Stimulated activated naive CD8-positive, alpha-beta T cell treated with anti-CD3 and anti-CD28 coated beads, Interleukin-15, Interleukin-2, amounts not matched to agents 100 ng/mL and 50 ng/mL, for 24 hours (primary cell): Measurements from ENCODE around the gene NBEA.
"Not testable (repeated sequence)": the region's sequence is repeated elsewhere in the genome, so short reads cannot be mapped to it uniquely, and the experiment has no call there.

ENCODE experiments used
- H3K27ac Mint-ChIP-seq: one replicate; pipeline ENCODE4 v1.8.0; 2021; ENCODE audit warnings: mild to moderate bottlenecking, mixed read lengths
- H3K27me3 Mint-ChIP-seq: one replicate; pipeline ENCODE4 v1.8.0; 2021; ENCODE audit warnings: mixed read lengths
- H3K36me3 Mint-ChIP-seq: one replicate; pipeline ENCODE4 v1.8.0; 2021; ENCODE audit warnings: low read depth, mixed read lengths
- H3K4me1 Mint-ChIP-seq: one replicate; pipeline ENCODE4 v1.8.0; 2021; ENCODE audit warnings: low read depth, mixed read lengths
- H3K4me3 Mint-ChIP-seq: one replicate; pipeline ENCODE4 v1.8.0; 2021; ENCODE audit warnings: mild to moderate bottlenecking, mixed read lengths
- H3K9me3 Mint-ChIP-seq: one replicate; pipeline ENCODE4 v1.8.0; 2021; ENCODE audit warnings: mixed read lengths

The NBEA gene

GRCh38 chr13:34988330-34988791, 46.3 kb downstream of the NBEA start:
- peaks cover 12% of the 10 kb centered on the region for H3K36me3 Mint-ChIP-seq

DNA sequence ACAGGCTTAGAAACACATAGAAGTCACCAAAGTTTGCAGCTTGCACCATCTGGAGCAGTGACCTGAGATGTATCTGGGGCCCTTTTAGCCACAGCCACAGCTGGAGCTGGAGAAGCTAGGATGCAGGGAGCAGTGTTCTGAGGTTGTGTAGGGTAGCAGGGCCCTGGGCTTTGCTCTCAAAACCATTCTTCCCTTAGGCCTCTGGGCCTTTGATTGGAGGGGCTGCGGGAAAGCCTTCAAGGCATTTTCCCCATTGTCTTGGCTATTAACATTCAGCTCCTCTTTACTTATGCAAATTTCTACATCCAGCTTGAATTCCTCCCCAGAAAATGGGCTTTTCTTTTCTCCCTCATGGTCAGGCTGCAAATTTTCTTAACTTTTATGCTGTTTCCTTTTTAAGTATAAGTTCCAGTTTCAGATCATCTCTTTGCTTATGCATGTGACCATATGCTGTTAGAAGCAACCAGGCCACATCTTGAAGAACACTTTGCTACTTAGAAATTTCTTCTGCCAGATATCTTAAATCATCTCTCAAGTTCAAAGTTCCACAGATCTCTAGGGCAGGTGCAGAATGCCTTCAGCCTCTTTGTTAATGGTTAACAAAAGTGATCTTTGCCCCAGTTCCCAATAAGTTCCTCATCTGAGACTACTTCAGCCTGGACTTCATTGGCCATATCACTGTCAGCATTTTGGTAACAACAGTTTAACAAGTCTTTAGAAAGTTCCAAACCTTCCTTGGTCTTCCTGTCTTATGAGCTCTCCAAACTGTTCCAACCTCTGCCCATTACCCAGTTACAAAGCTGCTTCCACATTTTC, 48.5 kb downstream of the NBEA start:
- Mint-ChIP-seq H3K36me3 (peaks cover 12% of the 10 kb centered on the region), H3K4me3 (no peak overlapping the region), H3K9me3 (peaks cover 22% of the 10 kb centered on the region), H3K4me1 (no peaks in the 10 kb centered on the region), H3K27ac (no peak overlapping the region), H3K27me3 (no peaks in the 10 kb centered on the region)

More at GRCh38 chr13:34988330-34988791, 46.3 kb downstream of the NBEA start:
- Mint-ChIP-seq H3K27me3 (no peaks in the 10 kb centered on the region), H3K4me3 (no peak overlapping the region), H3K9me3 (peaks cover 22% of the 10 kb centered on the region), H3K27ac (no peak overlapping the region), H3K4me1 (no peaks in the 10 kb centered on the region)

DNA sequence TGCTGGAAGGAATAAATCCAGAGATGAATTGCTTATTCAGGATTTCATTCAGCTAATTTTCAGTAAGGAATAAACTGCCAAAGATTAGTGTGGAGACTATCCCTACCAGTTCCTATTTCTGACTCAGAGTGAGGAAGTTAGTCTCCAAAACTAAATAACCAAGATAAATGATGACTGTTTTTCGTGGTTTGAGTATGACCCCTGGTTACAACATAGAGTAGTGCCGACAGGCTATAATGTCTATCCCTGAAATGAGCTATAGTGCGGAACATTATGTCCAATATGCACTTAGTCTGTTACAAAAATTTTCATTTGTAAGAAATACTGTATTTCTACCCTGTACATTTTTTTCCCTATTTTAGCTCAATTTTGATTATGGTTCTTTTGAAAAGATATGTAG, 51.4 kb downstream of the NBEA start:
- H3K9me3 Mint-ChIP-seq: peaks cover 22% of the 10 kb centered on the region

GRCh38 chr13:35003734-35004133, 61.7 kb downstream of the NBEA start:
- H3K36me3 Mint-ChIP-seq, H3K27me3 Mint-ChIP-seq, H3K4me3 Mint-ChIP-seq, H3K27ac Mint-ChIP-seq, H3K4me1 Mint-ChIP-seq: not testable (repeated sequence)
- peaks cover 15% of the 10 kb centered on the region for H3K9me3 Mint-ChIP-seq

More for the DNA sequence above, 51.4 kb downstream of the NBEA start:
- Mint-ChIP-seq H3K27ac (no peak overlapping the region), H3K4me1 (no peaks in the 10 kb centered on the region), H3K36me3 (peaks cover 18% of the 10 kb centered on the region), H3K4me3 (no peak overlapping the region), H3K27me3 (no peaks in the 10 kb centered on the region)

DNA sequence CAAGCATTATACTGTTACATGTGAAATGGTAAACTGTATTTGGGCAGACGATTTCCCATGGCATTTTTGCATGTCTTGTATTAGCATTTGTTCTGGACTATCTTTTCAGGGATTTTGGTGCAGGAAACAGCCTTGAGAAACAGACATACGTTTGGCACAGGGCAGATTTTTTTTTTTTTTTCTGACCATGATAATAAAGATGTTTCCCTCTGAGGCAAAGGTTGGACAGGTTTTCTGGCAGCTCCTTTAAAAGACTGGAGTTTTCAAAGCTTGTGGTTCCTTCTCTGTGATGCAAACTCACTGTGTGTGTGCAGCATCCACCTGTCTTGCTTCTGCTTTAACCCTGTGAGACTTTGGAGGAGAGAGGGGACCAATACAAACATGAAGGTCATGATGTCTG, 63.0 kb downstream of the NBEA start:
- no peak overlapping the region for H3K27ac Mint-ChIP-seq
- no peaks in the 10 kb centered on the region for H3K27me3 Mint-ChIP-seq

DNA sequence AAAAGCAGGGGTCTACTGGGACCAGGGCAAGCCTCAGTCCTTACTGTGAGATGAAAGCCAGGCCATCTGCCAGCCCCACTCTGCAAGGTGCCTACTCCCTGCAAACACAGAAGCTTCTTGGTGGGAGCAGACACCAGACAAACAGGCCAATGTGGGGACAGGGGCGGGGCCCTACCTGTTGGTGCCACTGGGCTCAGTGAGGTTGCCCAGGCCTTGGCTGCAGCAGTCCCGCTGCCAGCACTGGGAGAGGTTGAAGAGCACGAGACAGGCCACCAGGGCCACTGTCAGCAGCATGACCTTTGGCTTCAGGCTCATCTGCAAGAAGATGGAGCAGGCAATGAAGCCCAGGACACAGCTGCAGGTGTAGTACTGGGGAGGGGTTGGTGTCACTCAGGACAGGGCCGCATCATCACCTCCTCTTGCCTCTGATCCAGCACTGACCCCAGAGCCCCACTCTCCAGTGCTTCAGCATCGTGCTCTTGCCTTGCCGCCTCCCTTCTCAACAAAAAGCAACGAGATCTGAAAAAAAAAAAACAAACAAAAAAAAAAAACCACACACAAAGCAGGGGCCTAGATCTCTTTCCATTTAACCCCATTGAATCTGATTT, 72.6 kb downstream of the NBEA start:
- no peaks in the 10 kb centered on the region for H3K4me1 Mint-ChIP-seq
- H3K4me3 Mint-ChIP-seq: no peak overlapping the region
- H3K9me3 Mint-ChIP-seq: peaks cover 3% of the 10 kb centered on the region
- no peak overlapping the region for H3K27ac Mint-ChIP-seq
- no peaks in the 10 kb centered on the region for H3K27me3 Mint-ChIP-seq
- H3K36me3 Mint-ChIP-seq: no peaks in the 10 kb centered on the region

More for the DNA sequence above, 63.0 kb downstream of the NBEA start:
- Mint-ChIP-seq H3K9me3 (peaks cover 13% of the 10 kb centered on the region), H3K4me1 (no peaks in the 10 kb centered on the region), H3K4me3 (no peak overlapping the region), H3K36me3 (no peaks in the 10 kb centered on the region)

DNA sequence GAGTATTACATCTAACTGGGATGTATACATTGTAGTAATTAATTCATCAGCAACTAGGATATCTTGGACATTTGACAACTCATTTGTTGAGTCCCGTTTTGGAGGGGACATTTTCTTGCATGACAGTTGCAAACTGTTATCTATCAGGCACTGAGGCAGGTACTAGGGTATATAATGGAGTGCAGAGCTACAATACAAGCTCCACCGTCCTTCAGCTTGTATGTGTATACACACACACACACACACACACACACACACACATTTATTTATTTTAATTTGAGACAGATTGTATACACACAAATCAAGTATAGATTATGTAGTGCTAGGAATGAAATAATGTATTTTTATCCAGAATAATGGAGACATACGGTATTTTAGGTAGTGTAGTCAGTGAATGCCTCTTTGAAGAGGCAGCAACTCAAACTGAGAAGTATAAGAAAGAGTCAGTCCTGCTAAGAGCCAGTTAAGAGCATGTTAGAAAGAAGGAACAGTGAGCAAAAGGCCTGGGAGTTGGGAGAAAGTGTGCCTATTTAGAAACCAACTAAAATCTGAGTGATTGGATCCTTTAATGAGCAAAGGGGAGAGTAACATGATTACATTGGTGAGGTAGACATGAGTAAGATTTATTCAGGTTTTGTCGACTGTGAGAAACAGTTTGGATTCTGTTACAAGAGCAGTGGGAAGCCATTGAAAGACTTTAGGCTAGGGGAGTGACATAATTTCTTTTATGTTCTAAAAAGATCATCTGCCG, 74.5 kb downstream of the NBEA start:
- Mint-ChIP-seq H3K4me1 (no peaks in the 10 kb centered on the region), H3K27me3 (no peaks in the 10 kb centered on the region), H3K36me3 (peaks cover 4% of the 10 kb centered on the region)

GRCh38 chr13:35025314-35025713, 83.2 kb downstream of the NBEA start:
- Mint-ChIP-seq H3K27me3 (no peaks in the 10 kb centered on the region), H3K36me3 (peaks cover 7% of the 10 kb centered on the region), H3K4me3 (no peak overlapping the region), H3K4me1 (no peaks in the 10 kb centered on the region), H3K9me3 (peaks cover 23% of the 10 kb centered on the region), H3K27ac (no peak overlapping the region)

More for the DNA sequence above, 74.5 kb downstream of the NBEA start:
- Mint-ChIP-seq H3K27ac (no peak overlapping the region), H3K9me3 (peaks cover 1% of the 10 kb centered on the region), H3K4me3 (no peak overlapping the region)

DNA sequence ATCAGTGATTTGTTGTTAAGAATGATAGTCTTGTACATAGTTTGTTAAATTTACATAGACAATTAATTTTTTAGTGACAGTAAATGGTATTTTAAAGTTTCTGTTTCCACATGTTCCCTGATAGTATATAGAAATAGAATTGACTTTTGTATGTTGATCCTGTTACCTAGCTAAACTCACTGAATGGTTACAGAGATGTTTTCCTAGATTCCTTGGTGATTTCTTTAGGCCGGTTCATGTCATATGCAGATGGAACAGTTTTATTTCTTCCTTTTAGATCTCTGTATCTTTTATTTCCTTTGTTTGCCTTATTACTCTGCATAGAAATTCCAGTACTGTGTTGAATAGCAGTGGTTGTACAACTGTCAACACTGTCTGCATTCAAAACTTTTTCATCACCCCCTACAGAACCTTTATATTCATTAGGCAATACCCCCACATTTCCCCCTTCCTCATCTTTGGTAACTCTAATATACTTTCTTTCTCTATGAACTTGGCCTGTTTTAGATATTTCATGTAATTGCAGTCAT, 86.3 kb downstream of the NBEA start:
- H3K4me1 Mint-ChIP-seq: no peaks in the 10 kb centered on the region
- no peak overlapping the region for H3K4me3 Mint-ChIP-seq
- H3K27ac Mint-ChIP-seq: no peak overlapping the region
- H3K36me3 Mint-ChIP-seq: peaks cover 12% of the 10 kb centered on the region
- no peaks in the 10 kb centered on the region for H3K27me3 Mint-ChIP-seq
- peaks cover 23% of the 10 kb centered on the region for H3K9me3 Mint-ChIP-seq

- Mint-ChIP-seq H3K4me1 (no peaks in the 10 kb centered on the region), H3K9me3 (peaks cover 24% of the 10 kb centered on the region), H3K27me3 (no peaks in the 10 kb centered on the region), H3K4me3 (no peak overlapping the region), H3K27ac (no peak overlapping the region), H3K36me3 (peaks cover 1% of the 10 kb centered on the region)
Observed at GRCh38 chr13:35039012-35039411, 96.9 kb downstream of the NBEA start.

DNA sequence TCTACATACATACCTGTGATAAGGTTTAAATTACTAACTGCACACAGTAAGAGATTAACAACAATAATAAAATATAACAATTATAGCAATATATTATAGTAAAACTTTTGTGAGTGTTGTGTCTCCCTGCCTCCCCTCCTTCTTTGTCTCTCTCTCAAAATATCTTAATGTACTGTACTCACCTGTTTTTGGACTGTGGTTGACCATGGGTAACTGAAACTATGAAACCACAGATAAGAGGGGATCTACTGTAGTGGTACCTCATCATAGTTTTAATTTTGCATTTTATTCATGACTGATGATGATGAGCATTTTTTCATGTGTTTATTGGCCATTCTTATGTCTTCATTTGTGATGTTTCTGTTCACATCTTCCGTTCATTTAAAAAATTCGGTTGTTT, 104.5 kb downstream of the NBEA start:
- Mint-ChIP-seq H3K27me3 (no peaks in the 10 kb centered on the region), H3K4me3 (no peak overlapping the region), H3K9me3 (no peaks in the 10 kb centered on the region), H3K4me1 (no peaks in the 10 kb centered on the region), H3K36me3 (no peaks in the 10 kb centered on the region), H3K27ac (no peak overlapping the region)

DNA sequence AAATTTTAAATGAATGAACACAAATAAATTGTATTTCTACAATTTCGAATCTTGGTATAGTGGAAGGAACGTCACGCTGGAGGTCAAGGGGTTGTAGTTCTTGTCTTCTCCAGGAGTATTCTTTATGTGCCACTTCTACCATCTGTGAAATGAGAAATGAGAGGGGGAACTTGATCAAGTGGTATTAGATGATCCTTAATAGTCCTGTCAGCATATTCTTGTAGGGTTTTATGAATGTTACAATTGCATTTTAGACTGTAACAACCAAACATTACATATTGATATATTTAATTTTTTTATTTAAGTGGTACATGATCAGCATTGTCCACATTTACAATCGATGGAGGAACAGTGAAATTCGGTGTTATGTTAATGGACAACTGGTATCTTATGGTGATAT, 113.6 kb downstream of the NBEA start:
- Mint-ChIP-seq H3K9me3 (no peaks in the 10 kb centered on the region), H3K4me3 (no peak overlapping the region), H3K27ac (no peak overlapping the region), H3K4me1 (no peaks in the 10 kb centered on the region), H3K27me3 (no peaks in the 10 kb centered on the region), H3K36me3 (no peaks in the 10 kb centered on the region)

DNA sequence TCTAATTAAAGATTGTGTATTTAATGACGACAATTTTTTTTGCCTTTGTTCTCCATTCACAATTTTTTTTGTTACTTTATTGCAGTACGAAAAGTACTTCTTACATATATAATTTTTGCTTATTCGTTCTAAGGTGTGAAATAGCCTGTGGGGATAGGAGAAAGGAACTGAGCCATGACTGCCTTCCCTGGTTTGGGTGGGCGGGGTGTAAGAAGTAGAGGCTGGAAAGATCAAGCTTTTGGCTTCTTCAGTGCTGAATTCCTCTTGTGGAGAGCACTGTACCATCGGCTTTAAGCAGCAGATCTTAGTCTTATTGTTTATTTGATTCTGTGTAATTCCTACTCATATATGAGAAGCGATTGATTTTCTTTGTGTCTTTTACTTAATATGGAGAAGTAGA, 115.8 kb downstream of the NBEA start:
- Mint-ChIP-seq H3K4me3 (no peak overlapping the region), H3K27ac (no peak overlapping the region), H3K9me3 (no peaks in the 10 kb centered on the region), H3K4me1 (no peaks in the 10 kb centered on the region), H3K27me3 (no peaks in the 10 kb centered on the region), H3K36me3 (no peaks in the 10 kb centered on the region)

DNA sequence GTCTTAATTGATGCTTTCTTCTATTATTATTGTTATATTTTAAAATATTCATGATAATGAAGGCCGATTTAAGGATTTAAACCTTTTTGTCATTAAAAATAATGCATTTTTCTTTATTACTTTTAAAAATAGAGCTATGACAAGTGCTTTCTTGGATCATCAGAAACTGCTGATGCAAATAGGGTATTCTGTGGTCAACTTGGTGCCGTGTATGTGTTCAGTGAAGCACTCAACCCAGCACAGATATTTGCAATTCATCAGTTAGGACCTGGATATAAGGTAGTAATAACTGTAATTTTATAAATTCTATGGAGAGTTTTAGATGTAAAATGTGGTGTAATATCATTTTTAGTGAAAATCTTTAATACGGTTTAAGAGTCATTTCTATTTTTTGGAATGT, 116.5 kb downstream of the NBEA start:
- not testable (repeated sequence) for H3K4me1 Mint-ChIP-seq, H3K4me3 Mint-ChIP-seq, H3K27me3 Mint-ChIP-seq, H3K27ac Mint-ChIP-seq, H3K36me3 Mint-ChIP-seq, H3K9me3 Mint-ChIP-seq

DNA sequence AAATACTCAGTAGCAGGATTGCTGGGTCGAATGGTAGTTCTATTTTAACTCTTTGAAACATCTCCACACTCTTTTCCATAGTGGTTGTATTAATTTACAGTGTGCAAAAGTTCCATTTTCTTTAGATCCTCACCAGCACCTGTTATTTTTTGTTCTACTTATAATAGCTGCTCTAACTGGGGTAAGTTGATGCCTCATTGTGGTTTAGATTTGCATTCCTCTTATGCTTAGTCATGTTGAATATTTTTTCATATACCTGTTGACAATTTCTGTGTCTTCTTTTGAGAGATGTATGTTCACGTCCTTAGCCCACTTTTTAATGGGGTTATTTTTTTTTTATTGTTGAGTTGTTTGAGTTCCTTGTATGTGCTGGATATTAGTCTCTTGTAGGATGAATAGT, 144.6 kb downstream of the NBEA start:
- Mint-ChIP-seq H3K27me3 (no peaks in the 10 kb centered on the region), H3K27ac (no peak overlapping the region), H3K4me3 (no peak overlapping the region), H3K36me3 (peaks cover 6% of the 10 kb centered on the region), H3K9me3 (peaks cover 18% of the 10 kb centered on the region), H3K4me1 (no peaks in the 10 kb centered on the region)
